ENCODE results near the gene SMAP2.
"Not testable (repeated sequence)": the region's sequence is repeated elsewhere in the genome, so short reads cannot be mapped to it uniquely, and the experiment has no call there.

The SMAP2 gene

DNA sequence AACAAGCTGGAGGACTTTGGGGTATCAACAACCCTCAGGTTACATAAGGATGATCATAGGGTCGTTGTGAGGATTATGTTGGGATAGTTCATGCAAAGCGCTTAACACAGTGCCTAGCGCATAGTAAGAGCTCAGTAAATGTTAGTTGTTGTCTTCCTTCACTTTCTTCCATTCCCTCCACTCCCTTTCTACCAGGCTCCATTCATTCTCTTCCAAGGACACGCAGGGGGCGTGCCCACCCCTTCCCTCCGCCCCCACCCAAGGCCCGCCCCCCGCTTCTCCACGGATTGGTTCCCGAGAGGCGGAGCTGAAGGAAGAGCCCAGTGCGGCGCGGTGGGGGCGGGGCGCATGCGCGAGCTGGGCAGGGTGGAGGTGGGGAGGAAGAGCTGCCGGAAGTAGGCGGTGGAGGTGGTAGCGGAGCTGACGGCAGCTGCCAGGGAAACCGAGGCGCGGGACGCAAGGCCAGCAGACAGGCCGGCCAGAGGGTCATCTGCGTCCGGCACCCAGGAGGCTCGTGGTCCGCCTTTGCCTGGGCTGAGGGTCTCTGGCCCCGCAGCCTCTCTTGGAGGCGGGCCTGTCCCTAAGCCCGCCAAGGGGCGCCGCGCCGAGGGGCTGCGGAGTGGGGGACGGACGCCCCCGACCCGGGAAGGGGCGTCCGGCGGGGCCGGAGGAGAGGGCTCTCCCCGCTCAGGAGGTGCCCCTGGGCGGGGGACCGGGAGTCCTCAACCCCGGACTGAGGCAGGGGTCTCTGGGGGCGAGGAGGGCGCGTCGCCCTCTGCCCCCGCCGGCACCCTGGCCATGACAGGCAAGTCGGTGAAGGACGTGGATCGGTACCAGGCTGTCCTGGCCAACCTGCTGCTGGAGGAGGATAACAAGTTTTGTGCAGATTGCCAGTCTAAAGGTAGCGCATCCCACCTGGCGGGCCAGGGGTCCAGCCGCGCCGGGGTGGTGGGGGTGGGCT is at the start of gene SMAP2:
Gene SMAP2 (plus strand): TSS at position 405 of the 961 bp plus-strand sequence. CDS start 394 bp downstream, at position 799.
- DNase-seq = peak; percentile 94

- DNase-seq = not testable (repeated sequence)
These were observed 42.1 kb upstream of the SMAP2 start for GRCh38 chr1:40331403-40331802.

GRCh38 chr1:40332695-40333094 is 40.8 kb upstream of the SMAP2 start:
- no peak for DNase-seq

- DNase-seq = no peak
These were observed 36.1 kb upstream of the SMAP2 start for GRCh38 chr1:40337443-40337842.

DNA sequence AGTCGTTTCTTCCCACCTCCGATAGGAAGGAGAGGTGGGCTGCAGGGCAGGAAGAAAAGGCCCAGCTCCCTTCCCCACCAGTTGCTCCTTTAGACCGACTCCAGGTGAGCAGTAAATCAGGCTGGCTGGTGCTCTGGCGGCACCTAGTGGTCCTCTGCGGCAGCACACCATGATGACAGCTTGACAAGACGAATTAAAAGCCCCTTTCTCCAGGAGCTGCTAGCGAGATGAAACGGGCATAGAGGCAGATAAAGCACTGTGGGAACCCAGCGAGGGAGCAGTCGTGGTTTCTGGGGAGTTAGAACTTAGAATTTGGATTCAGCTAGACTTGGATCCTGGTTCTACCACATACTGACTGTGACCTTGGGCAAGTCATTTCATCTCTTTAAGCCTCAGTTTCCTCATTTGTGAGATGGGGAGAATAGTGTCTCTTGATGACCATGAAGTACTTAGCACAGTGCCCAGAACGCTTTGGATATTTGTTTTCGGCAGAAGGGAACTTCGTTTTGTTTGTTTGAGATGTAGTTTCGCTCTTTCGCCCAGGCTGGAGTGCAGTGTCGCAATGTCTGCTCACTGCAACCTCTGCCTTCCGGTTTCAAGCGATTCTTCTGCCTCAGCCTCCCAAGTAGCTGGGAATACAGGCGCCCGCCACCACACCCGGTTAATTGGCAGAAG is 34.6 kb upstream of the SMAP2 start:
- DNase-seq = peak; percentile 90

DNA sequence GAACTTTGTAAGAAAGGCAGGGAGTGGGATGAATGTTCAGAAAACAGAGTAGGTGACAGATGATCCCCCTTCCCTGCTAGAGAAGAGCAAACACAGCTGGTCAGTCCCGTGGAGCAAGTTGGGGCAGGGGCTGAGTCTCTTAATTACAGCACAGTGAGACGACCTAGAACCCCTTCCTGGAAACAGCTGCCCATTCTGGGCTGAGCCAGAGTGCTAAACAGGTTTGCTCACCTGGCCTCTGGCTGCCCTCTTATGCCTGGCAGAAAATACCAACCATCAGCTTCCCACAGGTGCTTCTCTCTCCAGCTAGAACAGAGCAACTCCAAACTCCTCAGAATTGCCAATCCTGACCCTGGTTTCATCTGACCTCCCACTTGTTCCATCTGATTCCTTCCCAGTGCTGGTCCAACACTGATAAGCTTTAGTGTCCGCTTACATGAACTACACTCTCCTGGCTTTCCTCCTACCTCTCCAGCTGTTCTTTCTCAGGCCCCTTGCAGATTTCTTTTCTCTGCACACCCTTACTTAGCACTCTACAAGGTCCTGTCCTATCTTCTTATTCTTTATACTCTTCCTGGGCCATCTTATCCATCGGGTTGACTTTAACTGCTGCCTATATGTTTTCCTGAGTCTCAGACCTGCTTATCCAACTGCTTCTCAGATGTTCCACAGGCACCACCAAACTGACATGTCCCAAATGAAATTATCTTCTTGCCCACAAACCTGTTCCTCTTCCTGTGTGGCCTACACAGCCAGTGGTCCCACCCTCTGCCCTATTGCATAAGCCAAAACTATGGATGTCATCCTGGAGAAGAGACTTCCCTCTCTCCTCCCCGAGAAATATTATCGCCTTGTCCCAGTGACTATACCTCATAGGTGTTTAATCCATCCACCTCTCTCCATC is 33.9 kb upstream of the SMAP2 start:
- DNase-seq = no peak

DNA sequence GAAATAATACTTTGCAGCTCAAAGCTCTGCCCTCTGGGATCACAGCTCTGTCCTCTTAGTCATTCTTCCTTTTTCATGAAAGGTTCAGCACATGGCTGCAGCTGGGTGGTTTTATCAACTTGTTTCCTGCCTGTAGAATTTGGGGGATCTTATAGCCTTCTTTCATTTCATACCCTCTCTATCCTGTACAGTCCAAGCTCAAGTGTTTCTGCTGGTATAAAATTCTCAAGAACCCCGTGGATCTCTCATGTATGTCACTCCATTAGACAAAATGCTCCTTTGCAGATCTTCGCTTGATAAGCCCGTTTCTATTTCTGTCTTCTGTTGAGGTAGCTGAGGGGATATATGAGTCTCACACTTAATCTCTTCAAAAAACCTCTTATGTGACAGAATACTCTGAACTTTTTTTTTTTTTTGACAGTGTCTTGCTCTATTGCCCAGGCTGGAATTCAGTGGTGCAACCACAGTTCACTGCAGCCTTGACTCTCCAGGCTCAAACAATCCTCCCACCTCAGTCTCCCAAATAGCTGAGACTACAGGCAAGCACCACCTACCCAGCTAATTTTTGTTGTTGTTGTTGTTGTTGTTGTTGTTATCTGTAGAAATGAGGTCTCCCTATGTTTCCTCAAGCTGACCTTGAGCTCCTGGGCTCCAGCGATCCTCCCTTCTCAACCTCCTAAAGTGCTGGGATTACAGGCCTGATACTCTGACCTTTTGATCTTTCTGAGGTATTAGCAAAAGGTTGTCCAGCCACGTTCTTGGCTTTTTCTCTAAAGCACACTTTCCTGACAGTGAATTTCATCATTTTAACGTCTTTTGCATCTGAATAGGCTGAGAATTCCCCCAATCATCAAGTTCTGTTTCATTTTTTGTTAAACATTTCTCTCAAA is 31.8 kb upstream of the SMAP2 start:
- no peak for DNase-seq

DNA sequence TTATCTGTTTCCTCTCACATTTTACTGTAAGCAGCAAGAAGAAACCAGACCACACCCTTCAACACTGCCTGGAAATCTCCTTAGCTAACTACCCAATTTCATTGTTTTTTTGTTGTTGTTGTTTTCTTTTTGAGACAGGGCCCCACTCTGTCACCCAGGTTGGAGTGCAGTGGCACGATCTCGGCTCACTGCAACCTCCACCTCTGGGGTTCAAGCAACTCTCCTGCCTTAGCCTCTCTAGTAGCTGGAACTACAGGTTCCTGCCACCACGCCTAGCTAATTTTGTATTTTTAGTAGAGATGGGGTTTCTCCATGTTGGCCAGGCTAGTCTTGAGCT is 31.2 kb upstream of the SMAP2 start:
- DNase-seq = not testable (repeated sequence)

DNA sequence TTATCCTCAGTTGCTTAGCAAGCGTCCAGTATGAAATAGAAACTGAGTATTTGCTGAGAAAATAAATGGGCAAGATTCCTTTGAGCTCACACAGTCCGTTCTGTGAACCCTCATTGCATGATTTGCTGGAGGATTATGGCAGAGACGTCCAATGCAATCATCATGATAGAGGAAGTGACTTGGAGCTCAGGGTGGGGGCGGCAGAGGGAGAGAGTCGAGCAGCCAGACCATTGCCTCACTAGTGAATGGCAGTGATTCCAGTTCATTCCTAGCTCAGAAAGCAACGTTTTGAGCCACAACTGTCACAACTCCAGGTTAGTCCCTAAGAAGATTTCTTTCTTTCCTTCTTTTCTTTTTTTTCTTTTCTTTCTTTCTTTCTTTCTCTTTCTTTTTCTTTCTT is 28.9 kb upstream of the SMAP2 start:
- peak; percentile 6 for DNase-seq

DNA sequence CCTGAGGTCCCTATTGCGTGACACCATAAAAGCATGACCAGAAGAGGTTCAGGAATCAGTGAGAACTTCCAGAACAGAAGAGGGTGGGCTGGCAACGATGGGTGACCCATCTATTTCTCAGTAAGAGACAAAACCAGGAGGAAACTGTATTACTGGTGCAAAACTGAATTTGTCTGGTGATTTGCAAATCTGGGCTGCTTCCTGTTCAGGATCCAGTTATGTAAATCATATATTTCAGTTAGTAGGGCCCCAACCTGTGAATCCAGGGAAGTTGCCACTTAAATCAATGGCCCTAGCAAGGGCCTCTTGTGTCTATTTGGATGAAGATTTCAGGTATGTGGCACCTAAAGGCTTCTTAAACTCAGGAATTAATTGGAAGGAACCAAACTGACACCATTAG is 23.1 kb upstream of the SMAP2 start:
- no peak for DNase-seq

DNA sequence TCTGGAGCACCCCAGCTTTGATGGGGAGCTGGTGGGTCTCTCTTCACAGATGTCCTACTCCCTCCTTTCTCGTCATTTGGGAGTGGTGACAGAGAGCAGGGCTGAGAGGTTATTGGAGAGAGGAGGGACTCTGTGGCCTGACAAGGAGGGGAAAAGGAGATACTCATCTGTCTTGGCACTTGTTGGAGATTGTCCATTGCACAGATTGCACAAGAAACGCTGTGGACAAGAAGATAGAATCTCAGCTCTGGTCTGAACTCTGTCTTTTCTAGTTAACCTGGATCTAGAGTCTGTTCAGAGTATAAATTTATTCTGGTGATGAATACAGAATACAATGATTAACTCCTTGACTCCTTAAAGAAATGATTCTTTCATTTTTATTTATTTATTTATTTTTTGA is 22.4 kb upstream of the SMAP2 start:
- DNase-seq = no peak

DNA sequence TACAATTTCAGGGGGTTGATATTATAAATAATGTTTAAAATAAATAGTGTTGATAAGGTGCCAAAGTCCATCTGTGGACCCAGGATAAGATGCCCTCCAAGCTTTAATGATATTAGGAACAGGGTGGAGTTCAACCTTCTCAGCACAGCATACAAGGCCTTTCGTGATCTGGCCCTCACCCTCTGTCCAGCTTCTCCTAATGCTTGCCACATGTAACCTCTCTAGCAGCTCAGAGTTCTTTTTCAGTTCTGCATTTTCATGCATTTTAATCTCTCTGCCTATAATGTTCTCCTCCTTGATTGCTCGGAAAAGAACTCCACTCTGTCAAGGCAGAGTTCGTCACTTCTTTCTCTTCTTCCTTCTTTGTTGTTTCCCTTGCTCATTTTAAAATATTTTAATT is 21.4 kb upstream of the SMAP2 start:
- DNase-seq = no peak

DNA sequence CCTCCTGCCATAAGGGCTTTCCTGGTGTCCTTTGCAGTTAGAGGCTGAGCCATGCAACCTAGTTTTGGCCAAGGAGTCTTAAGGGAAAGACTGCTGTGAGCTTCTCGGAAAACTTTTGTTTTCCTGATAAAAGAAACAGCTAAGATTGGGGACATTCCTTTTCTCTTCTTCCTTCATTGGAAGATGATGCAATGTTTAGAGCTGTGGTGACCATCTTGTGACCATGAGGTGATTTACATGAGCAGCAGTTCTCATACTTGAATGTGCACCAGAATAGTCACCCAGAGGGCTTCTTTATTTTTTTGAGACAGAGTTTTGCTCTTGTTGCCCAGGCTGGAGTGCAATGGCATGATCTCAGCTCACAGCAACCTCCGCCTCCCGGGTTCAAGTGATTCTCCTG is 20.4 kb upstream of the SMAP2 start:
- no peak for DNase-seq

DNA sequence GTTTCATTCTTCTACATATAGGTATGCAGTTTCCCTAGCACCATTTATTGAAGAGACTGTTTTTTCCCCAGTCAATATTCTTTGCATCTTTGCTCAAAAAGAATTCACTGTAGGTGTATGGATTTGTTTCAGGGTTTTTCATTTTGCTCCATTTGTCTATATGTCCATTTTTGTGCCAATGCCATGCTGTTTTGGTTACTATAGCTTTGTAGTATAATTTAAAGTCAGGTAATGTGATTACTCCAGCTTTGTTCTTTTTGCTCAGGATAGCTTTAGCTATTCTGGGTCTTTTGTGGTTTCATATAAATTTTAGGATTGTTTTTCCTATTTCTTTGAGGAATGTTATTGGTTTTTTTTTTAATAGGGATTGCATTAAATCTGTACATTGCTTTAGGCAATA is 15.9 kb upstream of the SMAP2 start:
- no peak for DNase-seq

DNA sequence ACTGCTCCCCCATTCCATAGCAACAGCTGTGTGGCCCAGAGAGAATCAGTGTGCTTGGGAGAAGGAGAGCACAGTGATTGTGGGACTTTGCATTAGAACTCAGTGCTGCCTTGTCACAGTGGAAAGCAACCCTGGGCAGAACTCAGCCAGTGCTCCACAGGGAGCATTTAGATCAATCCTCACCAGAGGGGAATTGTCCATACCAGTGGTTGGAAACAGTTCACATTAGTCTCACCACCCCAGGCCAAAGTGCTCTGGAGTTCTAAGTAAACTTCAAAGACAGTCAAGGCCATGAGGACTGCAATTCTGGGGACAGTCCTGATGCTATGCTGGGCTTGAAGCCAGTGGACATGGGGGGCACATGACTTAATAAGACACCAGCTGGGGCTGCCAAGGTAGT is 12.9 kb upstream of the SMAP2 start:
- no peak for DNase-seq

GRCh38 chr1:40361201-40361600 is 12.3 kb upstream of the SMAP2 start:
- no peak for DNase-seq

DNA sequence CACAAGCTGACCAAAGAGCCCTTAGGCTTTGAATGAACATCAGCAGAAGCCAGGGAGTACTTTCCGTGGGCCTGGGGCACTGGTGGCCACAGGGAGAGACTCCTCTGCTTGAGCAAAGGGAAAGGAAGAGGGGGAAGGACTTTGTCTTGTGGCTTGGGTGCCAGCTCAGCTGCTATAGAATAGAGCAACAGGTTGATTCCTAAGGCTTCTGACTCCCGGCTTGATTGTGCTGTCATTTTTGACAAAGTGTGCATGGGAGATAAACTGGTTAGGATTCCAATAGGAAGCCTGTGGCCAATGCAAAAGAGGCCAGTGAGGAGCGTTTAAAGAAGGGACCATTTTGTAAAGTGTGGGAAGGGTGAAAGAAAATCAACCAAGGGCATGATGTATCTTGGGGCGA is 11.9 kb upstream of the SMAP2 start:
- no peak for DNase-seq

GRCh38 chr1:40362199-40362598 is 11.3 kb upstream of the SMAP2 start:
- no peak for DNase-seq

DNA sequence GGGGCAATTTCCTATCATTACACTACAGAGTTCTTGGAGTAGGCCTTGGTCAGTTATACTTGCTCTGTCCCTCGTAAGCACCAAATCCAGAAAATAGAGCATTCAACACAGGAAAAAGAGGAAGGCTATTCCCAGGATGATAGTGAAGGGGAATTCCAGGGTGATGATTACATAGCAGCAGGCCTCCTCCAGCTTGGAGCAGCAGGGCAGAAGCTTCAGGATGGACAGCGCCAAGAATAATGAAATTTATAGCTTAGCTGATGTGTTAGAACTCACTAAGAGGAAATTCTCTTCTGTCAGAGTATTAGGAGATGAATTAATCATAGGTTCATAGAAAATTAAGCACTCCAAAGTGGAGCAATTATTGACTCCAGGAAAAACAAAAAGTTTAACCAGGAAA is 10.8 kb upstream of the SMAP2 start:
- DNase-seq = no peak

DNA sequence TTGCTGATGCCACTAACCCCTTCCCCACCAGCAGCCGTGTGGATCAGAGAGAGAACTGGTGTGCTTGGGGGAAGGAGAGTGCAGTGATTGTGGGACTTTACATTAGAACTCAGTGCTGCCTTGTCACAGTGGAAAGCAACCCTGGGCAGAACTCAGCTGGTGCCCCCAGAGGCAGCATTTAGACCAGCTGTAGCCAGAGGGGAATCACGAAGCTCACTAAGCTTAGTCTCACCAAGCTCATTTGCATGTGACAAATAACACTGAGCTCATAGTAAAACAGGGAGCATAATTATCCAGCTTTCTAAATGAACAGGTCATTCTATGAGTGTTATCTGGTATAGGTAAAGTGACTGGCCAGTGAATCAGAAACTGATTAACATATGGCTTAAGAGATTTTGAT is 9.8 kb upstream of the SMAP2 start:
- no peak for DNase-seq

- DNase-seq = no peak
These were observed 1.7 kb upstream of the SMAP2 start for GRCh38 chr1:40371707-40372258.
